ES-I3 (cell line): ENCODE results near the gene KCNC1.

ENCODE experiments used
- H3K36me3 ChIP-seq: 2 replicates; pipeline ENCODE4 v1.6.1; 2013; ENCODE audit warnings: mild to moderate bottlenecking, low read length, control low read depth, moderate library complexity; ENCODE audit not compliant: insufficient read depth
- H3K4me1 ChIP-seq: 2 replicates; pipeline ENCODE4 v1.6.1; 2013; ENCODE audit warnings: mild to moderate bottlenecking, control low read depth, low read length; ENCODE audit not compliant: insufficient read depth
- H3K9ac ChIP-seq: 2 replicates; pipeline ENCODE4 v1.6.1; 2013; ENCODE audit warnings: low read depth, mild to moderate bottlenecking, low read length, moderate library complexity
- H3K9me3 ChIP-seq: 2 replicates; pipeline ENCODE4 v1.6.1; 2013; ENCODE audit warnings: mild to moderate bottlenecking, low read length, moderate library complexity; ENCODE audit not compliant: control insufficient read depth, insufficient read depth

KCNC1 gene

DNA sequence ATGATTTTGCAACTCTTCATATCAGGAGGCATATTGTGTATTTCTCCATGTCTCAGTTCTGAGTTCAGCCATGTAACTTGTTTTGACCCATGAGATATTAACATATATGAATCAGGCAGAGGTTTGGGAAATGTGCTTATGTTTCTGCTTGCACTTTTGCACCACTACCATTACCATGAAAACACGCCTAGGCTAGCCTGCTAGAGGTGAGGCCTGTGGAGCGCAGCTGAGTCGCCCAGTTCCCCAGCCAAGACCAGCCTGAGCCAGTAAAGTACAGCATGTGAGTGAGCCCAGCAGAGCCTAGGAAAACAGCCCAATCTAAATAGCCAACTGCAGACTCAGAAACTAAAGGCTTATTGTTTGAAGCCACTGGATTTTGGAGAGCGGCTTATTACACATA is 33.6 kb upstream of the KCNC1 start:
- Histone ChIP-seq H3K9ac (no peak overlapping the region), H3K4me1 (no peaks in the 10 kb centered on the region), H3K36me3 (no peaks in the 10 kb centered on the region), H3K9me3 (0 out of 2 replicates have a peak, but pooled peaks cover 5% of the 10 kb centered on the region)

DNA sequence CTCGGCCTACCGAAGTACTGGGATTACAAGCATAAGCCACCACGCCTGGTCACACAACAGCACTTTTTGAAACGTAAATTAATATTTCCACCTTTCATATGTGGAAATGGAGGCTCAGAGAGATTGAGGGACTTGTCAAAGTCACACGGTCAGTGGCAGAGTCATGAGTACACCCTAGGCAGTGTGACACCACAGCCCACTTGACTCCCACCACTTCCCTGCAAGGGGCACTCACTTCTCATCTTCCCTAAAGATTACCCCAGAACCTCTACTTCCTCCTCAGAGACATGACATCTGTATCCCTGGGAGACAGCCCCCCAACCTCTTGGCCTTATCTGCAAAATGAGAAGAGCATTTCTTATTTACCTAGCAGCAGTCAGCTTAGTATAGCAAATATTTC is 31.7 kb upstream of the KCNC1 start:
- H3K9ac ChIP-seq: no peak overlapping the region
- H3K9me3 ChIP-seq: 0 out of 2 replicates have a peak, but pooled peaks cover 5% of the 10 kb centered on the region
- H3K4me1 ChIP-seq: no peaks in the 10 kb centered on the region
- H3K36me3 ChIP-seq: no peaks in the 10 kb centered on the region

DNA sequence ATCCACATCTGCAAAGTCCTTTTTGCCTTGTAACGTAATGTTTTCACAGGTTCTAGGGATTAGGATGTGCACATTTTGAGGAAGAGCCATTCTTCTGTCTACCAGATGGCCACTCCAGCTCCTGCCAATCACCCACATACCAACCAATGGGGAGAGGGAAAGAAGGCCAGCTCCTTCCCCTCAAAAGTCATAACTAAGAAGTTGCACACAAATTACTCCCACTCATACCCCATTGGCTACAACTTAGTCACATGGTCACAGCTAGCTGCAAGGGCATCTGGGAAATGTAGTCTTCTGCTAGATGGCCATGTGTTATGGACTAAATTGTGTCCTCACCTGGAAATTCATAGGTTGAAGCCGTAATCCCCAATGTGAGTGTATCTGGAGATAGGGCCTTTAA is 30.6 kb upstream of the KCNC1 start:
- no peaks in the 10 kb centered on the region for H3K36me3 ChIP-seq
- 0 out of 2 replicates have a peak, but pooled peaks cover 5% of the 10 kb centered on the region for H3K9me3 ChIP-seq
- H3K4me1 ChIP-seq: no peaks in the 10 kb centered on the region
- H3K9ac ChIP-seq: no peak overlapping the region

DNA sequence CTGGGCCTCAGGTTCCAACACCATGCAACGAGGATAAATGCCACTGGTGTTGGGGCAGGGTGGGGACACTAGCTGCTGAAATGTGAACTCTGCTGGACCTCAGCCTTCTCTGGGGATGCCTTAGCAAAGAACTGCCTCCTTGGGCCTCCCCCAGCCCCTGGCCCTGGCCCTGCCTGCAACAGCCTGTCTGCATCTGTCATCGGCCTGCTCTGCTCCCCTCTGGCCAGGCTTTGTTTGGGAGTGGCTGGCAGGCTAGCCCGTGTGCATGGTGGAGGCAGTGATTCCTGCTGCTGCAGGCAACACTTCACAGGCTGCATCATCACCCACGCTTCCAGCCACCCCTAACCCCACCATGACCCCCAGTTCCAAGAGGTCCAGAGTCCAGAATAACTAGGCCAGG is 26.8 kb upstream of the KCNC1 start:
- H3K9me3 ChIP-seq: 0 out of 2 replicates have a peak, but pooled peaks cover 5% of the 10 kb centered on the region
- H3K36me3 ChIP-seq: no peaks in the 10 kb centered on the region
- H3K9ac ChIP-seq: no peak overlapping the region
- no peaks in the 10 kb centered on the region for H3K4me1 ChIP-seq

DNA sequence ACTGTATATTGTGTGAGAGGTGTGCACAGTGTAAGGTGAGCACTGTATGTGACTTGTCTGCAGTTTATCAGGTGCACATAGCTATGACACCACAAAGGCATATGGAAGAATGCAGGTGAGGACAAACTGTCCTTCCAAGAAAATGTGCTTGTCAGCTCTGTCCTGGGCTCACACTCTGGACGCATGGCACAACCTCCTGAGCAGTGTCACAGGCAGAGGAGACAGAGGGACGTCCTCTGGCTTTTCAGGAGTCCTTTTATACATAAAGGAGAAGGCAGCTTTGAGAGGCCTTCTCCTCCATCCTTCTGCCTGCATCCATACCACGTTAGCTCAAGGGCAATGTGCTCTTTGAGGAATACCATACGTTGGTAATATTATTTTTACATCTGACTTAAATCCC is 22.7 kb upstream of the KCNC1 start:
- H3K4me1 ChIP-seq: no peaks in the 10 kb centered on the region
- no peaks in the 10 kb centered on the region for H3K9me3 ChIP-seq
- no peaks in the 10 kb centered on the region for H3K36me3 ChIP-seq
- H3K9ac ChIP-seq: no peak overlapping the region

DNA sequence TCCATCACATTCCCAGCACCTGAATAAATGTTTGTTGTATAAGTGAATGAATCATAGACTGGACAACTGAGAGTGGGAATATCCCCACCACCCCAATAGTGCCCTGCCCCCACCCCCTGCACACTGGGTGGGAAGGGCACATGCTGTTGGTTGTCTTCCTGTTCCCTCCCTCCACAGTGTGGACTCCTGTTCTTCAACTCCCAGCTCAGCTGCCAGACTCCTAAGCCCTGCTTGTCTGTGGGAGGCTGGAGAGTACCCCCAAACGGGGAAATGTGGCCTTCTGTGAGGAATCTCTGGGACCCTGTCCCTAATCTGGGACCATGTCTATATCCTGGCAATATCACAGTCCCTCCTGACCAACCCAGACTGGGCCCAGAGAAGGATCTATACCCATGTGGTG is 20.7 kb upstream of the KCNC1 start:
- no peaks in the 10 kb centered on the region for H3K9me3 ChIP-seq
- H3K9ac ChIP-seq: no peak overlapping the region
- no peaks in the 10 kb centered on the region for H3K4me1 ChIP-seq
- H3K36me3 ChIP-seq: no peaks in the 10 kb centered on the region

DNA sequence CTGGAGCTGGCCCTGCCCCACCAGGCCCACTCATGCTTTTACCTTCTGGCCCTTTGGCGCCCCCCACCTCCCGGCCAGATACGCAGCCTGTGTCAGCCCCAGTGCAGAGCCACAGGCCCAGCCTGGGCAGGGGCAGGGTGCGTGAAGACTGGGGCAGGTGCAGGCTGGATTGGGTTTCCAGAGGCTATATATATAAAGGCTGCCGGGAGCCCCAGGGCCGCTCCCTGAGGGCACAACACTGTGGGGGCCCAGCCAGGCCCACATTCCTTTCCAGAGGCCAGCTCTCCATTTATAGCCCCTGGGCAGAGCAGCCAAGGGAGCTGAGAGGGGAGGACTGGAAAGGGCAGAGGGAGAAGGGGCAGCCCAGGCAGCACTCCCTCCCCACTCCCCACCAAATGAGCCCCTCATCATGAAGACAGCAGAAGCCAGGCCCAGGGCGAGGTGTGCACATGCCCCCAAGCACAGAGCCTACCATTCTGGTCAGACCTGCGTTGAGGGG is 20.2 kb upstream of the KCNC1 start:
- no peaks in the 10 kb centered on the region for H3K4me1 ChIP-seq
- no peaks in the 10 kb centered on the region for H3K36me3 ChIP-seq
- H3K9ac ChIP-seq: no peak overlapping the region
- no peaks in the 10 kb centered on the region for H3K9me3 ChIP-seq

DNA sequence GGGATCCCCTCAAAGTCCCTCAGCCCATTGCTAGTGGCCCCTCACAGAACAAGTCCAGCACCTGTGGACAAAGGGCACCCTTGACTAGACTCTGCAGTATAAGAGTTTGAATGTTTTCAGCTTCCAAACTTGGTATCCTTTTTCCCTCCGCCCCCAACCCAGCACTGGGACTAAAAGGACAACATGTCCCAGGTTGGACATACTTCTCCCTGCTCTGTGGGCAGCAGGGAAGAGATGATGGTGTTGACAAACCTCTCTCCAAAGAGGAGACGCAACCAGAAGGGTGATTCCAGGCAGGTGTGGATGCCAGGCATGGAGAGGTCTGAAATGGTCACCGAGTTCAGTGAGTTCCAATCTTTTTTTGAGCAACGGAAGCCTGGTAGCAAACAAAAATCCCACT is 19.7 kb upstream of the KCNC1 start:
- no peak overlapping the region for H3K9ac ChIP-seq
- no peaks in the 10 kb centered on the region for H3K4me1 ChIP-seq
- H3K36me3 ChIP-seq: no peaks in the 10 kb centered on the region
- no peaks in the 10 kb centered on the region for H3K9me3 ChIP-seq

DNA sequence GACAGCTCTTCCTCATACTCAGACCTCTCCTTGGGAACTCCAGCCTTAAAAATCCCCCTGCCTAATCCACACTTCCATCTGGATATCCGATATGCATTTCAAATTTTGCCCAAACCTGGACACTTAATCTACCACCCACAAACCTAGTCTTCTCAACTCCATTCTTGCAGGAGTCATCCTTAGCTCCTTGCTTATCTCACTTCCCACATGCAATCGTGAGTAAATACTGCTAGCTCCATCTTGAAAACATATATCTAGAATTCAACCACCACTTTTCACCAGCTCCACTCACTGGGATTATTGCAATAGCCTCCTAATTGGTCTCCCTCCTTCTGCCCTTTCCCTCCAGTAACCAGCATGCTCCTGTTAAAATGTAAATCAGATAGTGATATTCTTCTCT is 17.8 kb upstream of the KCNC1 start:
- Histone ChIP-seq H3K36me3 (no peaks in the 10 kb centered on the region), H3K9me3 (no peaks in the 10 kb centered on the region), H3K9ac (no peak overlapping the region), H3K4me1 (no peaks in the 10 kb centered on the region)

DNA sequence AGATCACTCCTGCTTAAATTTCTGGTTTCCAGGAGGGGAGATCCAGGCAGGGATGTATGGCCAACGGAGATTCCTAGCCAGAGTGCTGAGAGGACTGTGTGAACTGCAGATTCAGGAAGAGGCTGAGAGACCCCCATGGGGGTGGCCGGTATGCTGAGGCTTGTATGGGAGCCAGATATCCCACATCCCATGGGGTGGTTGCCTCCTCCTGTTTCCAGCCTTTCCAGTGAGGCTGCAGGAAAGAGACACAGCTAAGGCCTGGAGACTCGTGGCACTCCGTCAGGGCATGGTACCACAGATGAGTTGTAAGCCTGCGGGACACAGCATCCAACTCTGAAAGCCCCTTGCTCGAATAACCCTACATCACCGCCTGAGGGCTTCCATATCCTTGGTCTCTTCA is 16.6 kb upstream of the KCNC1 start:
- H3K4me1 ChIP-seq: no peaks in the 10 kb centered on the region
- H3K9ac ChIP-seq: no peak overlapping the region
- H3K36me3 ChIP-seq: no peaks in the 10 kb centered on the region
- no peaks in the 10 kb centered on the region for H3K9me3 ChIP-seq

DNA sequence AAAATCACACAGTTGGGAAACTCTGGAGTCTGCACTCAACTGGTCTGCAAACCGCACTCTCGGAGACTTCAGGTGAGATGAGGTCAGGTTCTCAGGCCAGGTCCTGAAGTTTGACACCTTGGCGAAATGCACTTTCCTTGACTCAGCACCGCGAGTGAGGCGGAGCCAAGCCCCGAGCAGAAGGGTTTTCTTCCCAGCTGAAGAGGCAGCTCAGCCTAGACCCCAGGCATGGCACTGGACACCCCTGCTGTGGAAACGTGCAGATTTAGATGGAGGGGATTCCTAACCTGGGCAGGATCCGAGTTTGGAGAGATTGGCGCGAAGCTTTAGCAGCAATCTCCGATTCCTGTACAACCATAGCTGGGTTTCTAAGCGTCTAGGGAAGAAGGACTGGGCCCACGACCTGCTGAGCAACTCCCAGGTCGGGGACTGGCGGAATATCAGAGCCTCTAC is 16.0 kb upstream of the KCNC1 start:
- Histone ChIP-seq H3K4me1 (no peaks in the 10 kb centered on the region), H3K36me3 (no peaks in the 10 kb centered on the region), H3K9me3 (no peaks in the 10 kb centered on the region), H3K9ac (peak overlapping the region; percentile 11; the same call in 1 of the 2 replicates)

DNA sequence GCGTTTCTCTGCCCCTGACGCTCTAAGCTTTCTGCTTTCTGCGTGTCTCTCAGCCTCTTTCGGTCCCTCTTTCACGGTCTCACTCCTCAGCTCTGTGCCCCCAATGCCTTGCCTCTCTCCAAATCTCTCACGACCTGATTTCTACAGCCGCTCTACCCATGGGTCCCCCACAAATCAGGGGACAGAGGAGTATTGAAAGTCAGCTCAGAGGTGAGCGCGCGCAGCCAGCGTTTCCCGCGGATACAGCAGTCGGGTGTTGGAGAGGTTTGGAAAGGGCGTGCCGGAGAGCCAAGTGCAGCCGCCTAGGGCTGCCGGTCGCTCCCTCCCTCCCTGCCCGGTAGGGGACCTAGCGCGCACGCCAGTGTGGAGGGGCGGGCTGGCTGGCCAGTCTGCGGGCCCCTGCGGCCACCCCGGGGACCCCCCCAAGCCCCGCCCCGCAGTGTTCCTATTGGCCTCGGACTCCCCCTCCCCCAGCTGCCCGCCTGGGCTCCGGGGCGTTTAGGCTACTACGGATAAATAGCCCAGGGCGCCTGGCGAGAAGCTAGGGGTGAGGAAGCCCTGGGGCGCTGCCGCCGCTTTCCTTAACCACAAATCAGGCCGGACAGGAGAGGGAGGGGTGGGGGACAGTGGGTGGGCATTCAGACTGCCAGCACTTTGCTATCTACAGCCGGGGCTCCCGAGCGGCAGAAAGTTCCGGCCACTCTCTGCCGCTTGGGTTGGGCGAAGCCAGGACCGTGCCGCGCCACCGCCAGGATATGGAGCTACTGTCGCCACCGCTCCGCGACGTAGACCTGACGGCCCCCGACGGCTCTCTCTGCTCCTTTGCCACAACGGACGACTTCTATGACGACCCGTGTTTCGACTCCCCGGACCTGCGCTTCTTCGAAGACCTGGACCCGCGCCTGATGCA is 15.3 kb upstream of the KCNC1 start, which contains the start of gene MYOD1:
MYOD1 (plus strand) TSS at position 544 of the 910 bp plus-strand sequence; CDS start at position 756, 212 bp downstream.
- no peaks in the 10 kb centered on the region for H3K9me3 ChIP-seq
- peak within 1 kb of the TSS; percentile 40; the same call in 1 of the 2 replicates for H3K9ac ChIP-seq
- H3K36me3 ChIP-seq: no peaks in the 10 kb centered on the region
- H3K4me1 ChIP-seq: no peaks in the 10 kb centered on the region

DNA sequence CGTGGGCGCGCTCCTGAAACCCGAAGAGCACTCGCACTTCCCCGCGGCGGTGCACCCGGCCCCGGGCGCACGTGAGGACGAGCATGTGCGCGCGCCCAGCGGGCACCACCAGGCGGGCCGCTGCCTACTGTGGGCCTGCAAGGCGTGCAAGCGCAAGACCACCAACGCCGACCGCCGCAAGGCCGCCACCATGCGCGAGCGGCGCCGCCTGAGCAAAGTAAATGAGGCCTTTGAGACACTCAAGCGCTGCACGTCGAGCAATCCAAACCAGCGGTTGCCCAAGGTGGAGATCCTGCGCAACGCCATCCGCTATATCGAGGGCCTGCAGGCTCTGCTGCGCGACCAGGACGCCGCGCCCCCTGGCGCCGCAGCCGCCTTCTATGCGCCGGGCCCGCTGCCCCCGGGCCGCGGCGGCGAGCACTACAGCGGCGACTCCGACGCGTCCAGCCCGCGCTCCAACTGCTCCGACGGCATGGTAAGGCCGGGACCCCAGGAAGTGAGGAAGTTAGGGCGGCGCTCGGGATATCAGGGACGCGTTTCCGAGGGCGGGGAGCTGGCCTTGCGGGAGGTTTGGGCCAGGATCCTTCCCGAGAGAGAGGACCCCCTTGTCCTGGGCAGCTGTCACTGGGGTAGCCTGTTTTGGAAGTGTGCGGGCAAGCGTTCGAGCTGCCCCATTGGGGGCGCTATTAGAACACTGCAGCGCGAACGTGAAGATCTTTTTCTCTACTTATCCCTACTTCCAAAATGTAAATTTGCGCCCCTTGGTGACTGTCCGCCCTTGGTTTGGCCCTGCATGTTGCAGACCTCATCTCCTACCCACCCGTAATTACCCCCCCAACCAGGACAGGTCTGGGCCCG is 14.4 kb upstream of the KCNC1 start:
- Histone ChIP-seq H3K9ac (peak overlapping the region; percentile 40; the same call in 1 of the 2 replicates), H3K36me3 (no peaks in the 10 kb centered on the region), H3K4me1 (no peaks in the 10 kb centered on the region), H3K9me3 (no peaks in the 10 kb centered on the region)

DNA sequence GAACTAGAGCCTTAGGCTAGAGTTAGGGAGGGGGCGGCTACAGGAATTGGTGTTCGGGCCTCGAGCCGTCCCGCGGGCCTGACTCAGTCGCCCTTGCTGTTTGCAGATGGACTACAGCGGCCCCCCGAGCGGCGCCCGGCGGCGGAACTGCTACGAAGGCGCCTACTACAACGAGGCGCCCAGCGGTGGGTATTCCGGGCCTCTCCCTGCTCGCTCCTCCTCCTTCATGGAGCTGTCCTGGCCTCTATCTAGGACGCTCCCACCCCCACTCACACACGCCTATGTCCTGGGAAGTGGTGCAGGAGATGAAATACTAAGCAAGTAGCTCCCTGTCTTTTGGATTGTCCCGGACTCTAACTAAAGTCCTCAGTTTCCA is 13.8 kb upstream of the KCNC1 start:
- Histone ChIP-seq H3K4me1 (no peaks in the 10 kb centered on the region), H3K9ac (peak overlapping the region; percentile 40; the same call in 1 of the 2 replicates), H3K36me3 (no peaks in the 10 kb centered on the region), H3K9me3 (no peaks in the 10 kb centered on the region)
